HEK293 (cell line): ENCODE results near the gene SLC66A1.

Experiments used
- CTCF ChIA-PET: fragments of 350-600 bp; formaldehyde crosslinking; extraction: SDS; loops from one replicate; lab custom pipeline; 2021; ENCODE audit warnings: antibody characterized with exemption; lab: Yijun Ruan, JAX
- POLR2A ChIA-PET: fragments of 300-600 bp; formaldehyde crosslinking; extraction: SDS; loops from one replicate; lab custom pipeline; 2020; ENCODE audit warnings: antibody characterized with exemption, inconsistent platforms; lab: Yijun Ruan, JAX
- H3K27ac ChIP-seq: fragments of 200-500 bp; sonication (Bioruptor generic); 2 replicates; pipeline ENCODE4 v1.5.1; 2014; ENCODE audit warnings: low read depth, low read length, control low read depth, inconsistent platforms; ENCODE audit errors: extremely low read depth
- H3K36me3 ChIP-seq, 2 experiments: fragments of 200-500 bp in 1 of 2; sonication (Bioruptor generic) in 1 of 2; 1 replicate in 1 of 2; 2 replicates in 1 of 2; pipeline ENCODE4 v1.5.1; 2014 to 2017; ENCODE audit warnings: inconsistent platforms in 2 of 2, low read length in 2 of 2; ENCODE audit not compliant: control insufficient read depth in 2 of 2, insufficient read depth in 1 of 2
- H3K4me1 ChIP-seq: fragments of 200-500 bp; sonication (Bioruptor generic); 2 replicates; pipeline ENCODE4 v1.5.1; 2014; ENCODE audit warnings: mild to moderate bottlenecking, low read length, inconsistent platforms; ENCODE audit not compliant: control insufficient read depth, insufficient read depth
- H3K4me3 ChIP-seq: 2 replicates; pipeline ENCODE4 v1.5.1; 2011; ENCODE audit warnings: low read depth, mild to moderate bottlenecking, control low read depth, low read length, moderate library complexity
- H3K9me3 ChIP-seq: fragments of 200-500 bp; sonication (Bioruptor generic); 2 replicates; pipeline ENCODE4 v1.5.1; 2014; ENCODE audit warnings: low read depth, low read length, inconsistent platforms; ENCODE audit not compliant: control insufficient read depth, insufficient read depth
- BCL11B ChIP-seq: fragments of 450-650 bp; formaldehyde crosslinking; IDR thresholded peaks from 2 replicates; pipeline ENCODE4 v1.5.1; 2016; ENCODE audit warnings: low read depth, missing biosample characterization, missing genetic modification characterization
- HOXA7 ChIP-seq: sonication (generic); formaldehyde crosslinking; IDR thresholded peaks from 2 replicates; pipeline ENCODE4 v1.8.1; 2022; ENCODE audit warnings: missing genetic modification reagents, borderline replicate concordance
- KLF1 ChIP-seq: fragments of 450-650 bp; formaldehyde crosslinking; IDR thresholded peaks from 2 replicates; pipeline ENCODE4 v1.5.1; 2016; ENCODE audit warnings: missing biosample characterization, missing genetic modification characterization
- TRIM28 ChIP-seq: IDR thresholded peaks from 2 replicates; pipeline ENCODE4 v1.6.1; 2011; ENCODE audit warnings: low read length, control low read depth, borderline replicate concordance
- ZBTB17 ChIP-seq: fragments of 450-650 bp; formaldehyde crosslinking; IDR thresholded peaks from 2 replicates; pipeline ENCODE4 v1.5.1; 2016; ENCODE audit warnings: missing biosample characterization, missing genetic modification characterization
- ZEB2 ChIP-seq: fragments of 450-650 bp; formaldehyde crosslinking; IDR thresholded peaks from 2 replicates; pipeline ENCODE4 v1.5.1; 2016; ENCODE audit warnings: missing biosample characterization, missing genetic modification characterization
- ZFP3 ChIP-seq: fragments of 450-650 bp; formaldehyde crosslinking; IDR thresholded peaks from 2 replicates; pipeline ENCODE4 v1.5.1; 2016; ENCODE audit warnings: low read depth, missing biosample characterization, missing genetic modification characterization
- ZIC2 ChIP-seq: fragments of 450-650 bp; formaldehyde crosslinking; IDR thresholded peaks from 2 replicates; pipeline ENCODE4 v1.5.1; 2016; ENCODE audit warnings: missing biosample characterization, missing genetic modification characterization
- ZNF132 ChIP-seq: fragments of 450-650 bp; formaldehyde crosslinking; IDR thresholded peaks from 2 replicates; pipeline ENCODE4 v1.5.1; 2017; ENCODE audit warnings: missing biosample characterization, missing genetic modification characterization, borderline replicate concordance
- ZNF174 ChIP-seq: fragments of 450-650 bp; formaldehyde crosslinking; IDR thresholded peaks from 2 replicates; pipeline ENCODE4 v1.5.0; 2017; ENCODE audit warnings: missing biosample characterization, mild to moderate bottlenecking, missing genetic modification characterization
- ZNF19 ChIP-seq: fragments of 450-650 bp; formaldehyde crosslinking; IDR thresholded peaks from 2 replicates; pipeline ENCODE4; 2016; ENCODE audit warnings: missing biosample characterization, missing genetic modification characterization, low read depth
- ZNF239 ChIP-seq: fragments of 450-650 bp; formaldehyde crosslinking; IDR thresholded peaks from 2 replicates; pipeline ENCODE4 v1.5.1; 2016; ENCODE audit warnings: missing biosample characterization, missing genetic modification characterization
- ZNF311 ChIP-seq: fragments of 450-650 bp; formaldehyde crosslinking; IDR thresholded peaks from 2 replicates; pipeline ENCODE4 v1.5.1; 2017; ENCODE audit warnings: missing biosample characterization, missing genetic modification characterization, borderline replicate concordance
- ZNF366 ChIP-seq: fragments of 450-650 bp; formaldehyde crosslinking; conservative IDR thresholded peaks from 2 replicates; pipeline ENCODE4 v1.5.1; 2016; ENCODE audit warnings: missing biosample characterization, missing genetic modification characterization
- ZNF48 ChIP-seq: fragments of 450-650 bp; formaldehyde crosslinking; IDR thresholded peaks from 2 replicates; pipeline ENCODE4 v1.5.1; 2016; ENCODE audit warnings: missing biosample characterization, missing genetic modification characterization
- ZNF501 ChIP-seq: fragments of 450-650 bp; formaldehyde crosslinking; IDR thresholded peaks from 2 replicates; pipeline ENCODE4 v1.5.1; 2016; ENCODE audit warnings: missing biosample characterization, missing genetic modification characterization
- ZNF548 ChIP-seq: fragments of 450-650 bp; formaldehyde crosslinking; IDR thresholded peaks from 2 replicates; pipeline ENCODE4 v1.5.1; 2016; ENCODE audit warnings: missing biosample characterization, missing genetic modification characterization
- ZNF549 ChIP-seq: fragments of 450-650 bp; IDR thresholded peaks from 2 replicates; pipeline ENCODE4 v1.5.1; 2018; ENCODE audit warnings: missing biosample characterization, missing genetic modification characterization, mild to moderate bottlenecking, inconsistent platforms, moderate library complexity
- ZNF600 ChIP-seq: fragments of 450-650 bp; formaldehyde crosslinking; IDR thresholded peaks from 2 replicates; pipeline ENCODE4 v1.5.1; 2016; ENCODE audit warnings: missing biosample characterization, missing genetic modification characterization
- ZNF621 ChIP-seq: fragments of 450-650 bp; formaldehyde crosslinking; IDR thresholded peaks from 2 replicates; pipeline ENCODE4 v1.5.1; 2017; ENCODE audit warnings: missing biosample characterization, missing genetic modification characterization
- ZNF701 ChIP-seq: fragments of 450-650 bp; formaldehyde crosslinking; IDR thresholded peaks from 2 replicates; pipeline ENCODE4 v1.5.1; 2016; ENCODE audit warnings: missing biosample characterization, missing genetic modification characterization
- ZNF747 ChIP-seq: fragments of 450-650 bp; formaldehyde crosslinking; IDR thresholded peaks from 2 replicates; pipeline ENCODE4 v1.5.1; 2016; ENCODE audit warnings: missing biosample characterization, missing genetic modification characterization
- ZNF768 ChIP-seq: fragments of 450-650 bp; formaldehyde crosslinking; IDR thresholded peaks from 2 replicates; pipeline ENCODE4 v1.5.1; 2018; ENCODE audit warnings: missing biosample characterization, mild to moderate bottlenecking, missing genetic modification characterization
- ZNF785 ChIP-seq: fragments of 450-650 bp; formaldehyde crosslinking; IDR thresholded peaks from 2 replicates; pipeline ENCODE4 v1.5.1; 2016; ENCODE audit warnings: missing biosample characterization, missing genetic modification characterization
- ZXDB ChIP-seq: fragments of 450-650 bp; formaldehyde crosslinking; IDR thresholded peaks from 2 replicates; pipeline ENCODE4 v1.5.1; 2016; ENCODE audit warnings: missing biosample characterization, missing genetic modification characterization
- TF ChIP-seq, protein P1 (sequence below): fragments of 450-650 bp; formaldehyde crosslinking; IDR thresholded peaks from 2 replicates; pipeline ENCODE4 v1.5.1; 2016; ENCODE audit warnings: missing biosample characterization, missing genetic modification characterization, low read depth
- TF ChIP-seq, protein P2 (sequence below): fragments of 450-650 bp; formaldehyde crosslinking; IDR thresholded peaks from 2 replicates; pipeline ENCODE4 v1.5.1; 2017; ENCODE audit warnings: missing biosample characterization, missing genetic modification characterization

The SLC66A1 gene

DNA sequence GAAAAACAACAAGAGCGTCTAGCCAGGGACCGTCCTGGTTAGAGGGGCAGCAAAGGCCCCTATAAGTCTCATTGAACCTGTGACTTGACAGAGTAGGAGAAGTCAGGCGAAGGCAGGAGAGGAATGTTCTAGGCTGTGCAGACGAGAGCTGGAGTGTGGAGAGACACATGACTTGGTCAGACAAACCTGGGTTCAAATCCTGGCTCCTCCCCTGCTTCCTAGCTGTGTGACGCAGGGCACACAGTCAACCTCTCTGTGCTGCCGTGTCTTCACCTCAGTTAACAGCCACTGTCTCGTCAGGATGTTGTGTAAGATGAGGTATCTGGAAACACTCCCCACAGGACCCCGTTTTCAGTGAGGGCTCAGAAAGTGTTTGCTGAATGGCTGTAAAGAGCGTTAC lies 15.6 kb downstream of the SLC66A1 start:
- no peak overlapping the region for H3K27ac ChIP-seq
- H3K36me3 ChIP-seq = peaks cover 4 to 100% of the 10 kb centered on the region in 2 experiments; a peak in 2 of 3 replicates
- no peaks in the 10 kb centered on the region for H3K9me3 ChIP-seq
- no peaks in the 10 kb centered on the region for H3K4me1 ChIP-seq
- ChIA-PET CTCF (no interaction called here), POLR2A (interaction anchor here (0.8 kb wide), 1 partner anchor 15 kb away, joined by 3 read pairs; no protein-coding TSS in a partner anchor)
- H3K4me3 ChIP-seq = no peak overlapping the region
- TF ChIP-seq BCL11B (tag by site-specific recombination) (no peak), ZNF549 (tag by site-specific recombination) (no peak), ZNF239 (tag by site-specific recombination) (no peak), ZEB2 (tag by site-specific recombination) (no peak), ZNF48 (tag by site-specific recombination) (no peak), ZNF768 (tag by site-specific recombination) (peak; percentile 77), ZFP3 (tag by site-specific recombination) (no peak)

DNA sequence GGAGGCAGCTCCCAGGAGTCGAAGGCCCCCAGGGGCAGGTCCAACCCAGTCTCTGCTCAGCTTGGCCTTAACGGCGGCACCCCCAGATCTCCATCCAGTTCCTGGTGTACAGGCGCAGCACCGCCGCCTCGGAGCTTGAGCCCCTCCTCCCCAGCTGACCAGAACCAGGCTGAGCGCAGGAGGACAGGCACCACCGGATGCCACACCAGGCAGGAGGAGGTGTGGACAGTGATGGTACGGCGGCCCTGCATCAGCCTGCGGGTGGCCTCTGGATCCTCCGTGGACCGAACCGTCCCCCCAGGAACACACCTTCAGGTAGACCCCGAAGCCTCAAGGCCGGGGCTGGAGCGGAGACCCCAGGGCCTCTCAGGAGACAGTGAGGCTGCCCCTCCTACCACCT lies 16.4 kb downstream of the SLC66A1 start:
- H3K27ac ChIP-seq = no peak overlapping the region
- ChIA-PET POLR2A (no interaction called here), CTCF (no interaction called here)
- no peak for TF ChIP-seq ZNF600 (tag by site-specific recombination)
- TF ChIP-seq, protein P1, sequence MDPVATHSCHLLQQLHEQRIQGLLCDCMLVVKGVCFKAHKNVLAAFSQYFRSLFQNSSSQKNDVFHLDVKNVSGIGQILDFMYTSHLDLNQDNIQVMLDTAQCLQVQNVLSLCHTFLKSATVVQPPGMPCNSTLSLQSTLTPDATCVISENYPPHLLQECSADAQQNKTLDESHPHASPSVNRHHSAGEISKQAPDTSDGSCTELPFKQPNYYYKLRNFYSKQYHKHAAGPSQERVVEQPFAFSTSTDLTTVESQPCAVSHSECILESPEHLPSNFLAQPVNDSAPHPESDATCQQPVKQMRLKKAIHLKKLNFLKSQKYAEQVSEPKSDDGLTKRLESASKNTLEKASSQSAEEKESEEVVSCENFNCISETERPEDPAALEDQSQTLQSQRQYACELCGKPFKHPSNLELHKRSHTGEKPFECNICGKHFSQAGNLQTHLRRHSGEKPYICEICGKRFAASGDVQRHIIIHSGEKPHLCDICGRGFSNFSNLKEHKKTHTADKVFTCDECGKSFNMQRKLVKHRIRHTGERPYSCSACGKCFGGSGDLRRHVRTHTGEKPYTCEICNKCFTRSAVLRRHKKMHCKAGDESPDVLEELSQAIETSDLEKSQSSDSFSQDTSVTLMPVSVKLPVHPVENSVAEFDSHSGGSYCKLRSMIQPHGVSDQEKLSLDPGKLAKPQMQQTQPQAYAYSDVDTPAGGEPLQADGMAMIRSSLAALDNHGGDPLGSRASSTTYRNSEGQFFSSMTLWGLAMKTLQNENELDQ (tag by site-specific recombination) = no peak
- no peak for TF ChIP-seq ZNF747
- TF ChIP-seq ZIC2 (tag by site-specific recombination) = no peak
- no peak for TF ChIP-seq KLF1 (tag by site-specific recombination)
- no peak for TF ChIP-seq ZNF311 (tag by site-specific recombination)
- TF ChIP-seq ZNF366 (tag by site-specific recombination) = no peak
- TF ChIP-seq ZNF501 = no peak
- TF ChIP-seq ZNF548 (tag by site-specific recombination) = no peak
- TF ChIP-seq ZFP3 (tag by site-specific recombination) = no peak
- no peak for TF ChIP-seq ZNF132 (tag by site-specific recombination)
- no peak for TF ChIP-seq ZBTB17 (tag by site-specific recombination)
- no peak for TF ChIP-seq HOXA7
- no peak for TF ChIP-seq ZNF785 (tag by site-specific recombination)
- no peaks in the 10 kb centered on the region for H3K9me3 ChIP-seq
- H3K4me3 ChIP-seq = no peak overlapping the region
- H3K36me3 ChIP-seq = peaks cover 4 to 100% of the 10 kb centered on the region in 2 experiments; a peak in 2 of 3 replicates
- no peaks in the 10 kb centered on the region for H3K4me1 ChIP-seq

DNA sequence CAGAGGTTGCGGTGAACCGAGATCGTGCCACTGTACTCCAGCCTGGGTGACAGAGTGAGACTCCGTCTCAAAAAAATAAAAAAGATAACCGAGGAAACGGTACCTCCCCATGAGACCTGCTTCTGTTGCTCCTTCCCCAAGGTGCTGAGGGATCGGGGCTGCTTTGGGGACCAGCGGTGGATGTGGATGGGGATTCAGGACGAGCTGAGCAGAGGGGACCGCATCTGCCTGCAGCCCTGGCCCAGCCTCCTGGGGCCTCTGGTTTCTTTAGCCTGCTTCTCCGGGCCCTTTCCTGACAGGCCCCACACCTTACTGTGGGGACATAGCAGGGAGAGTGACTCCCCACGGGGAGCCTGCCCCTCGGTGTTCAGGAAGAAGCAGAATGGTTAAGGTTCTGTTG lies 17.1 kb downstream of the SLC66A1 start:
- ChIA-PET CTCF (no interaction called here), POLR2A (interaction anchor here (0.9 kb wide), 1 partner anchor 27 kb away, joined by 3 read pairs; no protein-coding TSS in a partner anchor)
- TF ChIP-seq, protein P2, sequence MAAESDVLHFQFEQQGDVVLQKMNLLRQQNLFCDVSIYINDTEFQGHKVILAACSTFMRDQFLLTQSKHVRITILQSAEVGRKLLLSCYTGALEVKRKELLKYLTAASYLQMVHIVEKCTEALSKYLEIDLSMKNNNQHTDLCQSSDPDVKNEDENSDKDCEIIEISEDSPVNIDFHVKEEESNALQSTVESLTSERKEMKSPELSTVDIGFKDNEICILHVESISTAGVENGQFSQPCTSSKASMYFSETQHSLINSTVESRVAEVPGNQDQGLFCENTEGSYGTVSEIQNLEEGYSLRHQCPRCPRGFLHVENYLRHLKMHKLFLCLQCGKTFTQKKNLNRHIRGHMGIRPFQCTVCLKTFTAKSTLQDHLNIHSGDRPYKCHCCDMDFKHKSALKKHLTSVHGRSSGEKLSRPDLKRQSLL = no peak
- TF ChIP-seq ZNF174 (tag by site-specific recombination) (no peak), ZXDB (tag by site-specific recombination) (no peak), ZNF19 (tag by site-specific recombination) (no peak), ZNF701 (no peak), ZNF621 (tag by site-specific recombination) (no peak), TRIM28 (no peak)
- H3K9me3 ChIP-seq = no peaks in the 10 kb centered on the region
- H3K4me1 ChIP-seq = no peaks in the 10 kb centered on the region
- H3K27ac ChIP-seq = no peak overlapping the region
- H3K4me3 ChIP-seq = no peak overlapping the region
- H3K36me3 ChIP-seq = peaks cover 4 to 99% of the 10 kb centered on the region in 2 experiments; a peak in 2 of 3 replicates
